ENCODE data around the gene GNA14. TPM values are rescaled to one million over a fixed set of nuclear protein-coding genes. Genes with fewer than 3 reads are reported as not detected.
A peak's percentile ranks its signal among the peaks of the same experiment; 100 is the strongest.

GNA14 gene
- total RNA-seq, 1 experiment from 2014 or later = 0.37 TPM

- H3T11ph ChIP-seq (ENCODE audit: low read length) = no peak overlapping the region
- H3K79me2 ChIP-seq (ENCODE audit: insufficient read depth, low read length) = no peaks in the 10 kb centered on the region
- H2BK20ac ChIP-seq (ENCODE audit: low read depth, low read length, poor library complexity, severe bottlenecking) = no peak overlapping the region
- H3K27ac ChIP-seq (ENCODE audit: insufficient read length, low read depth, low read length) = no peak overlapping the region
- Mint-ChIP-seq H3K4me1 (peaks cover 25 to 40% of the 10 kb centered on the region in 2 experiments), H3K9me3 (no peaks in the 10 kb centered on the region), H3K4me3 (no peak overlapping the region), H3K36me3 (ENCODE audit: insufficient read depth in 1 of 3, low read depth in 3 of 3) (no peaks in the 10 kb centered on the region; a peak in 1 of 7 replicates), H3K27ac (no peak overlapping the region), H3K27me3 (ENCODE audit: low read depth) (no peaks in the 10 kb centered on the region; the same call in 1 of the 2 replicates)
- H2BK15ac ChIP-seq (ENCODE audit: low read depth, low read length) = no peak overlapping the region
- no peak overlapping the region for H4K5ac ChIP-seq (ENCODE audit: insufficient read length, low read depth, low read length)
- no peak overlapping the region for H2BK120ac ChIP-seq (ENCODE audit: low read depth, low read length, poor library complexity, severe bottlenecking)
- no peaks in the 10 kb centered on the region for H3K4me1 ChIP-seq (ENCODE audit: insufficient read depth, low read length)
- WGBS (ENCODE audit: extremely low coverage, insufficient read length, low lambda C conversion rate) = no CpG with 5 or more reads among the region's 10 CpGs
- no peak overlapping the region for H4K91ac ChIP-seq (ENCODE audit: insufficient read length, low read depth, low read length)
- no peaks in the 10 kb centered on the region for H4K20me1 ChIP-seq (ENCODE audit: control insufficient read depth, insufficient read depth, insufficient read length)
- H3K9me3 ChIP-seq (ENCODE audit: control insufficient read depth, low read depth, low read length) = no peaks in the 10 kb centered on the region
- peak; percentile 90 for DNase-seq
- H2AFZ ChIP-seq (ENCODE audit: low read length) = no peak overlapping the region
- no peak overlapping the region for H3K14ac ChIP-seq (ENCODE audit: insufficient read depth, low read length)
- no peak overlapping the region for H3K4me2 ChIP-seq (ENCODE audit: insufficient read depth, insufficient read length, low read length)
- no peak overlapping the region for H3K56ac ChIP-seq (ENCODE audit: insufficient read length, low read depth, low read length)
- H3K79me1 ChIP-seq (ENCODE audit: insufficient read depth, low read depth, low read length, poor library complexity, severe bottlenecking) = no peaks in the 10 kb centered on the region
- no peak overlapping the region for H4K8ac ChIP-seq (replicated peaks; ENCODE audit: insufficient read length, low read depth, low read length)
- no peaks in the 10 kb centered on the region for H3K23me2 ChIP-seq (ENCODE audit: insufficient read length, low read depth, low read length, poor library complexity, severe bottlenecking)
- no peak overlapping the region for H3K4ac ChIP-seq (ENCODE audit: low read depth, low read length)
- no peak overlapping the region for H3K9ac ChIP-seq (ENCODE audit: extremely low read depth, insufficient read length, low read length)
- no peak overlapping the region for H2AK5ac ChIP-seq (ENCODE audit: insufficient read length, low read length)
- no peak overlapping the region for H3K23ac ChIP-seq (ENCODE audit: insufficient read length, low read depth, low read length)
- H2BK12ac ChIP-seq (ENCODE audit: insufficient read length, low read depth, low read length) = no peak overlapping the region
- no peaks in the 10 kb centered on the region for H3K27me3 ChIP-seq (ENCODE audit: insufficient read depth, low read length)
- TF ChIP-seq CTCF (conservative IDR thresholded peaks at IDR 0.05) = peak; percentile 87
- no peak overlapping the region for H3K18ac ChIP-seq (ENCODE audit: insufficient read length, low read depth, low read length)
- H2BK5ac ChIP-seq (ENCODE audit: insufficient read length, low read length) = no peak overlapping the region
These were observed 191.2 kb downstream of the GNA14 start for GRCh38 chr9:77456829-77457437.
